Right hindlimb (tissue), 1 donor: ENCODE measurements around the gene KSR1.
A peak's percentile ranks its signal among the peaks of the same experiment; 100 is the strongest.

Source experiments
- DNase-seq: peaks from one replicate; pipeline ENCODE4 v3.0.0-alpha.2; 2018

Gene KSR1

GRCh38 chr17:27539152-27539551, 82.9 kb downstream of the KSR1 start:
- no peak for DNase-seq

GRCh38 chr17:27539794-27540317, 83.6 kb downstream of the KSR1 start:
- DNase-seq, result no peak

DNA sequence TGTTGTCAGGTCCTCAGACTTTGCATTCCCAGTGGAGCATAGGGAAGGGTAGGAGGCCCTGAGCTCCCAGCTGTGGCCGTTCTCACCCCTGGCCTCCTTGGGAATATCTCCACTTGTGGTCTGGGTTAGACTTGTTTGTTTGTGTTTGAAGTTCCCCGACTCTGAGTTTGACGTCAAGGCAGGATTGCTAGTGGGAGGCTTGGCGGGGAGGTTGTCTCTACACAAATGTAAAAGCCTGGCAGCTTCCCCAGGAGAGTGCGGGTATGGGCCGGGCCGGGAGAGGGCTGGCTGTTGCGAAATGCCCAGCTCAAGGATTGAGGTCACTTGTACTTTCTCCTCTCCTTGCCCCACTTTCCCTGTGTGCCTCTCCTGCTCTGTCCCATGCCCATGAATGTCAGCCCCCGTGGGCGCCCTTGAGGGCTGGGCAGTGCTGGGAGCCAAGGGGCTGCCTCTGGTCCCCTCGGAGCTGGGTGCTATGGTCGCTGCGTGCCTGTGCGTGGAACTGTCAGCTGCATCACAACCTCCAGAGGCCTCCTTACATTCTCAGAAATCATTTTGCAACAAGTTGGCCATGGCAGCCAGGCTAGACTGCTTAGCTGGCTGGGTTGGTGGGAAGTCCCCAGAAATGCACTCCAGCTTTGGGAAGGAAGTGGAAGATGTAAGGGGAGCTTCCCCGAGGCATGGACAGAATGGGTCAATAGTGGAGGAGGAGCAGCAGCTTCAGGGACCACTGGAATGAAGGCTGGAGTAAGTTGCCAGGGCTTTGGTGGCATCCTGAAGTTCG, 84.3 kb downstream of the KSR1 start:
- peak; percentile 71 for DNase-seq

GRCh38 chr17:27541301-27542023, 85.2 kb downstream of the KSR1 start:
- DNase-seq, result no peak

DNA sequence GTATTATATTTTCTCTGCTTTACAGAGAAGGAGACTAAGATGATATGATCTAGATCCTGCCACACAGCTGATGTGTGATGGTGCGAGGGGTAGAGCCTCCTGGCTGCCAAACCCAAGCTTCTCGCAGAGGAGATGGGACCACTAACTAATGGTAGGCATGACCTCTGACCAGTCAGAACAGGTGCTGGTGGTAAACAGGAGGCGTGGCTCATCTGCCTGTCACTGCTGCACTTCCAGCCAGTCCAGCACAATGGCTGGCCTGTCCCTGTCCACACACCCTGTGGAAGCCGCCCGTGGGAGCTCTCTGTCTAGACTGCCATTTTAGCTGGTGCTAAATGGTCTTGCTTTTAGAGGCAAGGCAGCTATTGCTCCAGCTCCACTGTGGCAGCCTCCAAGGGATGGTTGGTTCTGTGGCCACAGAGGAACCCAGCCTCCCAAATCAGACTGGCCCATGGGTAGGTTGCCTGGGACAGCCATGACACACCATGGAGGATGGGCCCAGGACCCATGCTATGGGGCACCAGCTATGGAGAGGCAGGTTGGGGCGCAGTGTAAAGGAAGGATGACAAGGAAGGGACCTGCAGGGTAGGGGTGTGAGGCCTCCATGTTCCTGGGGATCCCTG, 86.7 kb downstream of the KSR1 start:
- no peak for DNase-seq

DNA sequence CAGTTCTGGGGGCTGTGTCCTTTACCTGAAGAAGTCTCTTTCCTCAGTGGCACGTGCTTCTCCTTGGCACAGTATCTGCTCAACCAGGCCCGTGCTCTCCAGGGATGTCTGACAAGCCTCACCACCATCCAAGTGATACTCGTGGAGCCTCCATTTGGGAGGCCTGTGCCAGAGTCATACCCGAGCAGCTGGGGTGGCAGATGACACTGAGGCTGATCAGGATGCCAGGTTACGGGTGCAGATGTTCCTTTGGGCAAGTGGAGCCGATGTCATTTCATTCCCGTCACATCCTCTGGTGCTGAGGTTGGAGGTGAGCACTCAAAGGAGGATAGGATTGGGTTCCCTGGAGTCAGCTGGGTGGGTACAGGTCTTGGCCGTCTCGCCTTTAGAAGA, 87.2 kb downstream of the KSR1 start:
- DNase-seq, result no peak

GRCh38 chr17:27543958-27544349, 87.7 kb downstream of the KSR1 start:
- DNase-seq, result no peak

DNA sequence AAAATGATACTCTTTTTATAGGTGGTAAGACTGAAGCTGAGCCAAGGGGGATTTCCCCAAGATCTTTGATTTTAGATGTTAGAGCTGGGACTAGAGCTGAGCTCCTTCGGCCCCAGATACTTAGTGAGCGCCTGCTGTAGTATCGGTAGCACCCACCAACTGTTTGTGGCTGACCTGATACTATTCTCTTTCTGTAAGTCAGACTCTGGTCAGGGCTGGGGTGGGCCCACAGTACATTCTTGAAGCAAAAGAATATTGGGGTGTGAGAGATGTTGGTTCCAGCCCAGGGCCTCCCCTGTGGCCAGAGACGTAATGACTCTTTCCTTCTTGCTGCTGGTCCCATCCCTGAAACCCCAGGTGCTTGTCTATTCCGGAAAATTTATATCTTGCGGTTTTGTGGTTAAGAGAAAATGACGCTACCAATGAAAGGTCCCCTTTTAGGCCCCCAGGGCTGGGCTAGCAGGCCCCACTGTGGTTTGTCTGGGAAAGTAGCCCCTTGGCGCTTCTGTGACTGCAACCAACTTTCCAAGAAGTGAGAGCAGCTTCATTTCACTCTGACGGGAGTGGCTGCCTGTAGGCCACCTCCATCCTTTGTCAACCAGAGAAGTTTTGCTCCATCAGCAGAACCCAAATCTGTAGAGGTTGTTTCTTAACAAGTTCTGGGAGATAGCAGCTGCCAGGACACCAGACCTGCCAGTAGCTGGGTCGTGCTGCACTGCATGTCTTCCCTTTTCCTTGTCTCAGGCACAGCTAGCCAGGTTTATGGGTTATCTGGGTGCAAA, 88.3 kb downstream of the KSR1 start:
- DNase-seq, result peak; percentile 52

DNA sequence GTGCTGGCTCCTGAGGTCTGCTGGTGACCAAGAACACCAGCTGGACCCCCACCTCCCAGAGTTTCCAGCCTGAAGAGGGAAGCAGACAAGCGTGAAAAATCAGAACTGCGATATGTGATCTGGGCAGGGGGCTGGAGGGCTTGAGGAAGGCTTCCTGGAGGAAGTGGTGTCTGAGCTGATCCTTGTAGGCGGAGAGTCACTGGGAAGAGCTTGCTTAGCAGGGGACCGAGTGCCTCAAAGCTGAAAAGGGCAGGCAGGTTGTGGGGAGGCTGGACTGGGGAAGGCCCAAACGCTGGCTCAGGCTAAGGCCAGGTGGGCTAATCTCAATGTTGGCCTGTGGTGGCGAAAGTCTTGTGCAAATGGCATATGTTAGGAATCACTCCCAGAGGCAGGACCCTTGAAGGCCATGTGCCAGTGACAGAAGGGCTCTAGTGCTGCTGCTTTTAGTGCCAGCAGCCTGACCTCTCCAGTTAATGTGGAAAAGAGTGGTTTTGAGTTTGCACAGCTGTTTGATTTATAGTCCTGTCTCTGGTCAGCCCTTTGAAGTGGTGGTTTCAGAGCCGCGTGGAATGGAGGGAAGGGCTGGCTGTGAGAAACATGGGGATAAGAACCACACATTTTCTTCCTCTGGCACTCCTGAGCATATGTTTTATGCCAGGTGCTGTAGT, 89.4 kb downstream of the KSR1 start:
- DNase-seq, result peak; percentile 55

DNA sequence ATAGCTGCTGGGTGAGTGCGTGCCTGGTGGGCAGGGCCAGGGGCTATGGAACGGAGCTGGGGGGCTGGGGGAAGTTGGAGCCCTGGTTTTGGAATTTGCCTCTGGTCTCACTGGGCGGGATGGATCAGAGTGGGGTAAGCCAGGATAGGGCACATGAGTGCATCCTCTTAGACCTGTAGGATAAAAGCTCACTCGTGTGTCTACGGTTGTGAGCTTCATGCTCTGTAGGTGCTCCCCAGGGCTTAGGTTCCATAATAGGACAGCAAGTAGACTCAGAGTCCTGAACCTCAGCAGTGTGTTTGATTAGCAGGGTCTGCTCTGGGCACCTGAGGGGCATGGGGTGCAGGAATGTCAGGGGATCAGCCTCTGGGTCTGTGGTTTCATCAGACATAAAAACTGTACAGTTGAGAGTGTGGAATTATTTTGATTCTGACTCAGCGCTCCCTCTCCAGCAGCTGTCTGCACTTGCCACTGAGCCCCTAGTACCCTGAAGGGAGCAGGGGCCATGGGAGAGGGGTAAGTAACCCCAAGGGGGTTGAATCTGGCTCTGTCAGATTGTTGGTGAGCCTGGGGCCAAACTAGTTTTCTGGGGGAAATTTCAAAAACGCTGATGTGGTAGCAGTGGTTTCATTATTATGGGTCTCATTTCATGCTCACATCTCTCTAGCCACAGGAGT, 90.5 kb downstream of the KSR1 start:
- DNase-seq, result no peak

DNA sequence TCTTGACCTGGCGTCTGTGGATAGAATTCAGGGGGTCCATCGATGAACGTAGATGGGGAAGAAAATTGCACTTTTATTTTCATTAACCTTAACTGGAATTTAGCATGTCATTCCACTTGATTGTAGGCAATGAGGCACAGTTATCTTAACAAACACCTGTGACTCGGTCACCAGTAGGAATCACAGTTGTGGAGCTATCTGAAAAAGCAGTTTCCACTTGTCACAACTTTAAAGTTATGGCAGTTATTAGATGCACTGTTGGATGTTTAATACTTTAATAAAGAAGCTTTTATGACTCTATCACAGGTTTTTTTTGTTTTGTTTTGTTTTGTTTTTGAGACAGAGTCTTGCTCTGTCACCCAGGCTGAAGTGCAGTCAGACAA, 91.0 kb downstream of the KSR1 start:
- no peak for DNase-seq

- DNase-seq, result no peak
Observed at GRCh38 chr17:27548369-27548768, 92.1 kb downstream of the KSR1 start.

GRCh38 chr17:27549251-27549893, 93.1 kb downstream of the KSR1 start:
- DNase-seq, result no peak

DNA sequence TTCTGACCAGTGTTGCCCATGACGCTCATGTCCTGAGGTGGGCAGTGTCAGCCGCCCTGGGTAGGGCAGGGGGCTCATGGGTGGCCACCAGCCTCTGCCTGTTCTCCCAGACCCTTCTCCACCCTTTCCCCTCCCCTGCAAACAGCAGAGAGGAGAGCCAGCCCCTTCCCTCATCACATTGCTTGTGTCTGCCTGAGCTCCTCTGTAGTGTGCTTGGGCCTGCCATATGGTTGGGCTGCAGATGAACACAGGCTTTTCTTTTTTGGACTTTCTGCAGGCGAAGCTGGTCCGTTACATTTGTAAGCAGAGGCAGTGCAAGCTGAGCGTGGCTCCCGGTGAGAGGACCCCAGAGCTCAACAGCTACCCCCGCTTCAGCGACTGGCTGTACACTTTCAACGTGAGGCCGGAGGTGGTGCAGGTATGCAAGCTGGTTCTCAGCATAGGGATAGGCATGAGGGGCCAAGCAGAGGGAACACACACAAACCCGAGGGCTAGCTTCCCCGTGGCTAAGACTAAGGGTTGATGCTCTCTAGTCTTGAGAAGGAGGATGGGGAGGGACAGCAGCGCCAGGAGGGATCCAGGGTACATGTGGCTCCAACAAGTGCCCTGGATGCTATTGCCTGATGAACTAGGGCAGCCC, 94.2 kb downstream of the KSR1 start:
- no peak for DNase-seq

GRCh38 chr17:27550974-27551505, 94.8 kb downstream of the KSR1 start:
- no peak for DNase-seq

DNA sequence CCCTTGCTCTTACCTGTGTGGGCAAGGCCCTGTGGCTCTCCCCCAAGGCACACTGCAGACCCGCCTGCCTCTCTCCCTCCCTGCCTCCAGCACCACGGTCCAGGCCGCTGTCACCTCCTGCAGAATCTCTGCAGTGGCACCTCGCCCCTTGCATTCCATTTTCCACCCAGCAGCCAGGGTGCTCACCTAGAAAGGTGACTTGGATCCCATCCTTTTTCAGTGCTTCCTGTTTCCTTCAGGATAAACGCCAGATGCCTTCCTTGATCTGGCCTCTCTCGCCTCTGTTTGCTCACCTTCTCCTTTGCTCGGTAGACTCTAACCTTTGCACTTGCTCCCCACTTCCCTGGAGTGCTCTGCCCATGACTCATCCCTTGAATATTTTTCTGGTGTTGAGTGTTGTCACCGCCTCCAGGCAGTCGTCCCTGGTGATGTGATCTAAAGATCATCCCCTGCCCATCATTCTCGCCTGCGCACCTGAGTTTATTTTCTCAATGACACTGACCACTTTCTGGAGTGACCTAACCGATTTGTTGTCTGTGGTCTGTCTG, 95.5 kb downstream of the KSR1 start:
- DNase-seq, result no peak

DNA sequence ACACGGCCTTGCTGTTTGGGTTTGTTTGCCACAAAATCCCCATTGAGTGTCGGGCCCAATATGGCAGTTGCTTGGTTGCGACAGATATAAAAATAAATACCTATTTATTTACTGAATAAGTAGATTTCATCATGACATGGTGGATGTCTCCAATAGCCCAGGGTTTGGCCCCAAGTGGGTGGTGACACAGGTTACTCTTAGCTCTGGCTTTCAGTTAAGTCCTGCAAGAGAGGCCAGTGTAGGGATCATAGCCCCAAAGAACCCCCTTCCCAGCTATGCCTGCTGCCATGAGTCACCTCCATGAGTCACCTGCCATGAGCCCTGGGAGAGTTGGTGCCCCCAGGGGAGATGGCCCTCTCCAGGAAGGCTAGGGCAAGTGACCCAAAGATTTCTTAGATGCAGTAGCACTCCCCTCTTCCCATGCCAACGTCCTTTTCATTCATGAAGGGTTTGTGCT, 96.1 kb downstream of the KSR1 start:
- no peak for DNase-seq

DNA sequence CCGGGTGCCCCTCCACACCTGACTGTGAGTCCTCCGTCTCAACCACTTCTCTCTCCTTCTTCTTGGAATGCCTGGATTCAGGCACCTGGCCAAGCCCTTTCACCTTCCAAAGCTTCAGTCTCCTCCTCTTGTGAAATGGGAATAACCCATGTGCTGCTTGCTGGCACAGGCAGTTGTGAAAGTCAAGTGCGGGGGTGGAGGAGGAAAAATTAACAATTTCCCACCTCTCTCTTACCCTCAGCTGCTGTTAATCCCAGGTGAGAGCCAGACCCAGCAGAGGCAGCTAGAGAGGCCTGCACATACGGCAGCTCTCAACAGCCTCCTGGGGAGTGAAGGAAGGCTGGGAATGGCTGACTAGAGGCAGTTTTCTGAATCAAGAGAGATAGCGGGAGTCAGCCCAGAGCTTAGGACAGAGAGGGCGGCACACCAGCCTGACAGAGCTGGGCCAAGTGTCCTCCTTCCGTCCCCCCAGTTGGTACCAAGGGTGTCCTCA, 96.8 kb downstream of the KSR1 start:
- DNase-seq, result no peak

- no peak for DNase-seq
Observed at GRCh38 chr17:27554152-27554551, 97.9 kb downstream of the KSR1 start.

- DNase-seq, result no peak
Observed at GRCh38 chr17:27554911-27555310, 98.7 kb downstream of the KSR1 start.
